ENCODE results near the gene PKN1. TPM values are rescaled to one million over a fixed set of nuclear protein-coding genes. Genes with fewer than 3 reads are reported as not detected.
A peak's percentile ranks its signal among the peaks of the same experiment; 100 is the strongest.

PKN1 gene
- total and polyA plus RNA-seq, 2 of the 13 experiments (the other 11 are each of a cell fraction or from before 2014, with no cell fraction given), result 45.7 to 54.5 TPM

GRCh38 chr19:14411161-14411937 is 21.8 kb upstream of the PKN1 start:
- H4K20me1 ChIP-seq (ENCODE audit: insufficient read depth, low read length), result peaks cover 17% of the 10 kb centered on the region
- no peak for FAIRE-seq

DNA sequence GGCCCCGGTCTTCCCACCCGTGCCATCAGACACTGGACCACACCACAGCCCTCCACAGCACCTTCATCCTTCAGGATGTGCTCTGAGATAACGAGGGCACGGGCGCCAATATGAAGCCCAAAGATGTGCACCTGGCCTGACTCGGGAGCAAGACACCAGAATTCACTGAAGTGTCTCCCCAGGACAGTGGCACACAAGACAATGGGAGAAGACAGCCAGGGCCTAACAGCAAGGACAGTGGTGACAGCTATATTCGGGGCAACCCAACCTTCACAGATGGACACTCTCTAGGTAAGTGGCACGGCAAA is 21.2 kb upstream of the PKN1 start:
- DNase-seq (ENCODE audit: low spot score), result no peak
- no peak for ATAC-seq
- Histone ChIP-seq H3K27ac (ENCODE audit: extremely low read length, insufficient read depth, low read length) (no peak overlapping the region), H3K9me3 (ENCODE audit: low read length) (no peaks in the 10 kb centered on the region), H3K9ac (ENCODE audit: insufficient read depth, low read depth, low read length) (no peak overlapping the region), H3K36me3 (replicated peaks in 1 of 2; ENCODE audit: control insufficient read depth in 1 of 2, insufficient read depth in 2 of 2, low read length in 2 of 2) (peaks cover 40 to 71% of the 10 kb centered on the region in 2 experiments; a peak in 4 of 5 replicates), H2AFZ (ENCODE audit: low read length) (no peak overlapping the region), H3K4me3 (replicated peaks in 1 of 3; ENCODE audit: insufficient read depth in 1 of 3, low read depth in 2 of 3, low read length in 3 of 3) (no peak overlapping the region), H3K79me2 (ENCODE audit: insufficient read depth, low read length) (peaks cover 38% of the 10 kb centered on the region), H4K20me1 (ENCODE audit: insufficient read depth, low read length) (peaks cover 23% of the 10 kb centered on the region), H3K4me1 (ENCODE audit: insufficient read depth, low read length) (peaks cover 17% of the 10 kb centered on the region), H3K27me3 (ENCODE audit: control insufficient read depth in 1 of 2, insufficient read depth in 2 of 2, low read length in 2 of 2) (no peaks in the 10 kb centered on the region), H3K4me2 (ENCODE audit: low read depth, low read length) (no peak overlapping the region)
- TF ChIP-seq RARG (CRISPR knock-in tag; IDR thresholded peaks at IDR 0.05; ENCODE audit: low read depth) (no peak), GZF1 (CRISPR knock-in tag; IDR thresholded peaks at IDR 0.05) (no peak), ZNF10 (CRISPR knock-in tag; IDR thresholded peaks at IDR 0.05; ENCODE audit: borderline replicate concordance, low read depth) (no peak), HNRNPL (IDR thresholded peaks at IDR 0.05; ENCODE audit: low read depth, low read length) (no peak), ZNF552 (CRISPR knock-in tag; IDR thresholded peaks at IDR 0.05; ENCODE audit: borderline replicate concordance) (no peak), KMT2B (CRISPR knock-in tag; IDR thresholded peaks at IDR 0.05) (no peak), TBP (CRISPR knock-in tag; IDR thresholded peaks at IDR 0.05) (no peak)
- TF ChIP-seq, protein P1, sequence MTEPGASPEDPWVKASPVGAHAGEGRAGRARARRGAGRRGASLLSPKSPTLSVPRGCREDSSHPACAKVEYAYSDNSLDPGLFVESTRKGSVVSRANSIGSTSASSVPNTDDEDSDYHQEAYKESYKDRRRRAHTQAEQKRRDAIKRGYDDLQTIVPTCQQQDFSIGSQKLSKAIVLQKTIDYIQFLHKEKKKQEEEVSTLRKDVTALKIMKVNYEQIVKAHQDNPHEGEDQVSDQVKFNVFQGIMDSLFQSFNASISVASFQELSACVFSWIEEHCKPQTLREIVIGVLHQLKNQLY (CRISPR knock-in tag; IDR thresholded peaks at IDR 0.05), result no peak
- in situ Hi-C loops (cut with HindIII; ENCODE audit: extremely low pct_ligation_motif_present, low pct_unique_long_range_greater_than_20kb) (loop anchor here (25.0 kb wide), 1 partner anchor 525 kb away; the partner anchor contains the start of gene NANOS3), intact Hi-C loops (cut with micrococcal nuclease; ENCODE audit: unreplicated experiment) (no loop called here)
- POLR2A ChIA-PET, result no interaction called here
- no peak for FAIRE-seq
- BruUV-seq (replicated peaks), result no TSS peak
- CTCF ChIA-PET (ENCODE audit: low intra/inter-chr PET ratio, low total read pairs), result no interaction called here
- 96% methylated on average over 7 of the region's 8 CpGs for WGBS (ENCODE audit: low lambda C conversion rate)

More at GRCh38 chr19:14411161-14411937, 21.8 kb upstream of the PKN1 start:
- H3K4me1 ChIP-seq (ENCODE audit: insufficient read depth, low read length), result peaks cover 17% of the 10 kb centered on the region
- H3K4me3 ChIP-seq (replicated peaks in 1 of 3; ENCODE audit: insufficient read depth in 1 of 3, low read depth in 2 of 3, low read length in 3 of 3), result no peak overlapping the region
- intact Hi-C loops (cut with micrococcal nuclease; ENCODE audit: unreplicated experiment) (no loop called here), in situ Hi-C loops (cut with HindIII; ENCODE audit: extremely low pct_ligation_motif_present, low pct_unique_long_range_greater_than_20kb) (loop anchor here (25.0 kb wide), 1 partner anchor 524 kb away; the partner anchor contains the start of gene NANOS3)
- no TSS peak for BruUV-seq (replicated peaks)
- H3K79me2 ChIP-seq (ENCODE audit: insufficient read depth, low read length), result peaks cover 33% of the 10 kb centered on the region
- ChIA-PET CTCF (ENCODE audit: low intra/inter-chr PET ratio, low total read pairs) (no interaction called here), POLR2A (no interaction called here)
- WGBS (ENCODE audit: low lambda C conversion rate), result 97% methylated on average over 13 of the region's 19 CpGs
- DNase-seq (ENCODE audit: low spot score), result no peak
- H3K27me3 ChIP-seq (ENCODE audit: control insufficient read depth in 1 of 2, insufficient read depth in 2 of 2, low read length in 2 of 2), result no peaks in the 10 kb centered on the region
- ATAC-seq, result no peak
- no peak overlapping the region for H3K4me2 ChIP-seq (ENCODE audit: low read depth, low read length)
- H3K27ac ChIP-seq (ENCODE audit: extremely low read length, insufficient read depth, low read length), result no peak overlapping the region
- TF ChIP-seq POLR2G (IDR thresholded peaks at IDR 0.05; ENCODE audit: low read depth, low read length), result 0 out of 2 replicates have a peak, but pooled peaks have one; percentile 34
- no peak for TF ChIP-seq ZNF720 (CRISPR knock-in tag; IDR thresholded peaks at IDR 0.05)
- peaks cover 40 to 67% of the 10 kb centered on the region in 2 experiments; a peak in 4 of 5 replicates for H3K36me3 ChIP-seq (replicated peaks in 1 of 2; ENCODE audit: control insufficient read depth in 1 of 2, insufficient read depth in 2 of 2, low read length in 2 of 2)
- no peaks in the 10 kb centered on the region for H3K9me3 ChIP-seq (ENCODE audit: low read length)
- no peak overlapping the region for H2AFZ ChIP-seq (ENCODE audit: low read length)
- no peak overlapping the region for H3K9ac ChIP-seq (ENCODE audit: insufficient read depth, low read depth, low read length)

Measured in HepG2 (cell line).